ENCODE measurements around the gene COPS9. TPM values are rescaled to one million over a fixed set of nuclear protein-coding genes. Genes with fewer than 3 reads are reported as not detected.

Gene COPS9
- polyA plus RNA-seq, 1 donor (not counting 4 experiments of a cell fraction or from before 2014, with no cell fraction given), result 399 TPM

GRCh38 chr2:240121190-240121589 lies 14.9 kb downstream of the COPS9 start:
- no peak for DNase-seq (ENCODE audit: low read depth, low spot score)
- Histone ChIP-seq H3K9me3 (ENCODE audit: control insufficient read depth, low read depth, low read length) (no peaks in the 10 kb centered on the region), H3K9me1 (ENCODE audit: control insufficient read depth, extremely low read depth, insufficient read depth, low read length) (no peaks in the 10 kb centered on the region), H3K27me3 (ENCODE audit: control insufficient read depth, extremely low read depth, insufficient read depth, low read length) (peaks cover 2% of the 10 kb centered on the region), H3K4me1 (ENCODE audit: control insufficient read depth, extremely low read depth, insufficient read depth, low read length) (no peaks in the 10 kb centered on the region), H2AFZ (ENCODE audit: control insufficient read depth, low read length) (no peak overlapping the region), H3K27ac (ENCODE audit: control insufficient read depth, insufficient read depth, low read length) (no peak overlapping the region), H3K79me2 (ENCODE audit: control insufficient read depth, insufficient read depth, low read length) (no peaks in the 10 kb centered on the region), H3K36me3 (ENCODE audit: control insufficient read depth in 2 of 2, extremely low read depth in 1 of 2, insufficient read depth in 2 of 2, low read length in 2 of 2) (no peaks in the 10 kb centered on the region), H4K20me1 (ENCODE audit: control insufficient read depth, extremely low read depth, insufficient read depth, low read length) (no peaks in the 10 kb centered on the region), H3K4me3 (ENCODE audit: control insufficient read depth in 2 of 3, extremely low read depth in 1 of 3, insufficient read depth in 2 of 3, low read depth in 1 of 3, low read length in 3 of 3) (no peak overlapping the region), H3K9ac (ENCODE audit: control insufficient read depth, extremely low read depth, insufficient read depth, low read length) (no peak overlapping the region), H3K4me2 (ENCODE audit: control insufficient read depth, extremely low read depth, insufficient read depth, low read depth, low read length) (no peak overlapping the region)
- TF ChIP-seq CTCF (optimal IDR thresholded peaks at IDR 0.05 in 1 of 3, IDR thresholded peaks at IDR 0.05 in 1 of 3, conservative IDR thresholded peaks at IDR 0.05 in 1 of 3; ENCODE audit: extremely low read depth in 1 of 3, insufficient read depth in 2 of 3, low read length in 3 of 3), result no peak
- no peak for TF ChIP-seq EZH2 (IDR thresholded peaks at IDR 0.05; ENCODE audit: low read length)
- dilution Hi-C loops (cut with MboI; ENCODE audit: extremely low pct_ligation_motif_present, low sequenced_read_pairs), result no loop called here
- FAIRE-seq, result no peak

- Histone ChIP-seq H3K27me3 (ENCODE audit: control insufficient read depth, extremely low read depth, insufficient read depth, low read length) (peaks cover 17% of the 10 kb centered on the region), H3K9me1 (ENCODE audit: control insufficient read depth, extremely low read depth, insufficient read depth, low read length) (no peaks in the 10 kb centered on the region), H3K4me1 (ENCODE audit: control insufficient read depth, extremely low read depth, insufficient read depth, low read length) (no peaks in the 10 kb centered on the region), H3K9ac (ENCODE audit: control insufficient read depth, extremely low read depth, insufficient read depth, low read length) (no peak overlapping the region), H3K9me3 (ENCODE audit: control insufficient read depth, low read depth, low read length) (no peaks in the 10 kb centered on the region), H3K36me3 (ENCODE audit: control insufficient read depth in 2 of 2, extremely low read depth in 1 of 2, insufficient read depth in 2 of 2, low read length in 2 of 2) (no peaks in the 10 kb centered on the region), H4K20me1 (ENCODE audit: control insufficient read depth, extremely low read depth, insufficient read depth, low read length) (no peaks in the 10 kb centered on the region), H3K4me3 (ENCODE audit: control insufficient read depth in 2 of 3, extremely low read depth in 1 of 3, insufficient read depth in 2 of 3, low read depth in 1 of 3, low read length in 3 of 3) (no peak overlapping the region), H3K4me2 (ENCODE audit: control insufficient read depth, extremely low read depth, insufficient read depth, low read depth, low read length) (no peak overlapping the region), H2AFZ (ENCODE audit: control insufficient read depth, low read length) (no peak overlapping the region), H3K79me2 (ENCODE audit: control insufficient read depth, insufficient read depth, low read length) (no peaks in the 10 kb centered on the region), H3K27ac (ENCODE audit: control insufficient read depth, insufficient read depth, low read length) (no peak overlapping the region)
- FAIRE-seq (no peak), DNase-seq (ENCODE audit: low read depth, low spot score) (no peak)
- dilution Hi-C loops (cut with MboI; ENCODE audit: extremely low pct_ligation_motif_present, low sequenced_read_pairs), result no loop called here
- TF ChIP-seq EZH2 (IDR thresholded peaks at IDR 0.05; ENCODE audit: low read length), result no peak
- TF ChIP-seq CTCF (optimal IDR thresholded peaks at IDR 0.05 in 1 of 3, IDR thresholded peaks at IDR 0.05 in 1 of 3, conservative IDR thresholded peaks at IDR 0.05 in 1 of 3; ENCODE audit: extremely low read depth in 1 of 3, insufficient read depth in 2 of 3, low read length in 3 of 3), result no peak
Measured at GRCh38 chr2:240114233-240114632, 21.9 kb downstream of the COPS9 start.

Data from keratinocyte (primary cell).